Activated naive CD4-positive, alpha-beta T cell treated with anti-CD3 and anti-CD28 coated beads, Interleukin-2, amount 10 ng/mL, durations not matched to agents 7 days and 5 days (primary cell): ENCODE data around the gene SSH3.

ENCODE experiments used
- CTCF ChIA-PET: fragments of 350-600 bp; sonication (Branson Sonifier 250); formaldehyde crosslinking; loops from one replicate; lab custom pipeline; 2021; ENCODE audit warnings: antibody characterized with exemption; lab: Charles Lee
- DNase-seq: peaks from one replicate; pipeline ENCODE4 v3.0.0-alpha.2; 2020
- H3K27ac Mint-ChIP-seq: one replicate; pipeline ENCODE4 v1.8.0; 2021; ENCODE audit warnings: mild to moderate bottlenecking, moderate library complexity, mixed read lengths
- H3K27me3 Mint-ChIP-seq: one replicate; pipeline ENCODE4 v1.8.0; 2021; ENCODE audit warnings: mild to moderate bottlenecking, mixed read lengths
- H3K36me3 Mint-ChIP-seq: one replicate; pipeline ENCODE4 v1.8.0; 2021; ENCODE audit warnings: mixed read lengths
- H3K4me1 Mint-ChIP-seq: one replicate; pipeline ENCODE4 v1.8.0; 2021; ENCODE audit warnings: mixed read lengths
- H3K4me3 Mint-ChIP-seq: one replicate; pipeline ENCODE4 v1.8.0; 2021; ENCODE audit warnings: mild to moderate bottlenecking, moderate library complexity, mixed read lengths
- H3K9me3 Mint-ChIP-seq: one replicate; pipeline ENCODE4 v1.8.0; 2021; ENCODE audit warnings: mixed read lengths

The SSH3 gene

GRCh38 chr11:67272327-67273259, 30.7 kb upstream of the SSH3 start:
- Mint-ChIP-seq H3K27me3 (no peaks in the 10 kb centered on the region), H3K36me3 (peaks cover 70% of the 10 kb centered on the region), H3K9me3 (no peaks in the 10 kb centered on the region), H3K27ac (peak overlapping the region; percentile 98), H3K4me1 (peaks cover 90% of the 10 kb centered on the region), H3K4me3 (peak overlapping the region; percentile 96)
- CTCF ChIA-PET: interaction anchor here (0.6 to 3.3 kb wide), 6 partner anchors 11 to 1413 kb away, joined by 3 to 22 read pairs (median 4); partner anchors contain the start of genes MUS81 and SSH3
- peak; percentile 58 for DNase-seq

GRCh38 chr11:67273260-67273990, 29.9 kb upstream of the SSH3 start:
- Mint-ChIP-seq H3K4me3 (peak overlapping the region; percentile 96), H3K36me3 (peaks cover 68% of the 10 kb centered on the region), H3K27ac (peak overlapping the region; percentile 94), H3K27me3 (no peaks in the 10 kb centered on the region), H3K4me1 (peaks cover 96% of the 10 kb centered on the region), H3K9me3 (no peaks in the 10 kb centered on the region)
- DNase-seq: peak; percentile 20
- CTCF ChIA-PET: interaction anchor here (0.6 to 1.7 kb wide), 5 partner anchors 44 to 1414 kb away, joined by 3 to 5 read pairs (median 3); partner anchors contain the start of gene MUS81

DNA sequence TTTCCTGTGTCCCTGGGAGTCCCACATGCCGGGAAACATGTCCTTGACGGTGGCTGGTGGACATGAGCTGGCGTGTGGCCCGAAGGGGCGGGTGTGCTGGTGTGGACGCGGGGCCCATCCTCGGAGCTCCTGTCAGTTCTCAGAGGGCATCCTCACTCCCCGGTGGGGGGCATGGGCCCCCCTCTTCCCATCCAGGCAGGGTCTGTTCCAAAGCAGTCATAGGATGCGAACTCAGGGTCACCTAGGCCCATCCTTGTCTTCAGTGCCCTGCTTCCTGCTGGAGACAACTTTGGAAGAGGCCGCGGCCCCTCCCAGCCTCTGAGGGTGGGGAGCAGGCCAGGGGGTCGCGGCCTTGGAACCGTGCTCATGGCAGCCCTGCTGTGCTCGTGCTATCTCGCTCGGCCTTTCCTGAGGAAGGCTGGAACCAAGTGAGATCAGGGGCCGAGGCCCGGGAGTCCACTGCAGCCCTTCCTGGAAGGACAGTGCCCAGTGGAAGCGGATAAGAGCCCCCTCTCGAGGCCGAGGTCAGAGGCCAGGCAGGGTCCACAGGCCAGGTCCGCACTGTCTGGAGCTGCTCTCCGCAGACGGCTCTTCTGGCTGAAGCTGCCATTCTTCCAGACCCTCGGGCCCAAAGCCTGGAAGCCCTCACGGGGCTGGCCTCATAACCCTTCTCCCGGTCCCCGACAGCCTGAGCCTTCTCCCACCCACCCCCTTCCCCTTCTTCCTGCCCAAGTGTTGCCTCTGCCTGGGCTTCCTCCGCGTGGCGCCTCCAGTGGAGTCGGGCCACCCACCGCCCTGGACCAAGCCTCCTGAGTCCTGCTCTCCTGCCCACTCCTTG, 28.3 kb upstream of the SSH3 start:
- Mint-ChIP-seq H3K36me3 (peaks cover 66% of the 10 kb centered on the region), H3K27ac (peak overlapping the region; percentile 94), H3K9me3 (no peaks in the 10 kb centered on the region), H3K4me3 (peak overlapping the region; percentile 52), H3K27me3 (no peaks in the 10 kb centered on the region), H3K4me1 (peaks cover 100% of the 10 kb centered on the region)
- DNase-seq: peak; percentile 22
- CTCF ChIA-PET: interaction anchor here (1.1 kb wide), 1 partner anchor 42 kb away, joined by 3 read pairs; no protein-coding TSS in a partner anchor

DNA sequence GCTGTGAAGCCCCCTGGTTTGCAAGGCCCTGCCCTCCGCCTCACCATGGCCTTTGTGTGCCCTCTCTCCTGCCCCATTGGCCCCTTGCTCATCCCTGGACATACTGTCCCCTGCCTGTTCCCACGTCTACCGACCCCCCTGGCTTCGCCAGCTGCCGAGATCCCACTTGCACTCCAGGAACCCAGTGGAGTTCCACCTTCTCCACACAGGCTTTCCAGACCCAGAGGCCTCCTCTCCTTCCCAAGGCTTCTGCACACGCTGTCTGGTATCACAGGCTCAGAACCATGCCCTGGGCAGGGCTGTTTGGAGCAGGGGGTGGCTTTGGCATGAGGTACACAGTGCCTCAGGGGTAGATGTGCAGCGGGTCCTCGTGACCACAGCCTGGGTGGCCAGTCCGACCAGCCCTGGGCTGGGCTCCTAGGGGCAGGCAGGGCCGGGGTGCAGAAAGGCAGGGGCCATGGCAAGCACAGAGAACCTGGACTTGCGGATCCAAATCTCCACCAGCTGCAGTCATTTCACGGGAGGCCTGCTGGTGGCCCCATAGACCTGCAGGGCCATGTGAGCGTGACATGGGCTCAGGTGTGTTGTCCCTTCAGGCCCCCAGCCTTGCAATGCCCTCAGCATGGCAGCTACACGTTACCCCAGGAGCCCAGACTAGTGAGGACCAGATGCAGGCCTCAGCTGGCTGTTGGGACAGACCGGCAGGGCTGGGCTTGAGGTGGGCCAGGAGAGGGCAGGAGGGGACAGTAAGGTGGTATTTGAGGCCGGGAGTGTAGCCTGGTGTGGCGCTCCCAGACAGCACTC, 27.5 kb upstream of the SSH3 start:
- H3K9me3 Mint-ChIP-seq: no peaks in the 10 kb centered on the region
- CTCF ChIA-PET: interaction anchor here (1.0 kb wide), 1 partner anchor 10 kb away, joined by 3 read pairs; no protein-coding TSS in a partner anchor
- peak overlapping the region; percentile 52 for H3K4me3 Mint-ChIP-seq
- peaks cover 64% of the 10 kb centered on the region for H3K36me3 Mint-ChIP-seq
- peaks cover 97% of the 10 kb centered on the region for H3K4me1 Mint-ChIP-seq
- H3K27ac Mint-ChIP-seq: peak overlapping the region; percentile 94
- peak; percentile 40 for DNase-seq
- no peaks in the 10 kb centered on the region for H3K27me3 Mint-ChIP-seq

DNA sequence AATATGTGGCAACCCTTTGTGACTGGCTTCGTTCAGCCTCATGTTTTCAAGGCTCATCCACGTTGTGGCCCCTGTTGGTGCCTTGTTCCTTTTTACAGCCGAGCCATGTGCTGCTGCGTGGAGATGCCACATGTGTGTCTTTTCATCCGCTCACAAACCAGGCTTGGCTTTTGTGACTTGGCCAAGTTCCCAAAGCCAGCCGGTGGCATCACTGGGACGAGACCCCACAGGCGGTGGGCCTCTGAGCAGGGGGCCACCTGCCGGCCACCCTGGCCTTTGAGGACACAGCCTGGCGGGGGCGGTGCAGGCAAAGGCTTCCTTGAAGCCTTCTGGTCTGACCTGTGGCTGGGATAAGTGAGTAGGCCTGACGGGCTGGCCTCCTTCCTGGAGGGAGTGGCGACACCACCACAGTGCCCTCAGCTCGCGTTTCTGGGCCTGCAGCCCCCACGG, 26.5 kb upstream of the SSH3 start:
- H3K27ac Mint-ChIP-seq: peak overlapping the region; percentile 94
- peak; percentile 57 for DNase-seq
- peaks cover 87% of the 10 kb centered on the region for H3K4me1 Mint-ChIP-seq
- no peaks in the 10 kb centered on the region for H3K9me3 Mint-ChIP-seq
- peaks cover 55% of the 10 kb centered on the region for H3K36me3 Mint-ChIP-seq
- CTCF ChIA-PET: interaction anchor here (0.6 to 2.0 kb wide), 8 partner anchors 9 to 183 kb away, joined by 3 to 17 read pairs (median 3); partner anchors contain the start of gene CLCF1
- H3K27me3 Mint-ChIP-seq: no peaks in the 10 kb centered on the region
- H3K4me3 Mint-ChIP-seq: peak overlapping the region; percentile 74

DNA sequence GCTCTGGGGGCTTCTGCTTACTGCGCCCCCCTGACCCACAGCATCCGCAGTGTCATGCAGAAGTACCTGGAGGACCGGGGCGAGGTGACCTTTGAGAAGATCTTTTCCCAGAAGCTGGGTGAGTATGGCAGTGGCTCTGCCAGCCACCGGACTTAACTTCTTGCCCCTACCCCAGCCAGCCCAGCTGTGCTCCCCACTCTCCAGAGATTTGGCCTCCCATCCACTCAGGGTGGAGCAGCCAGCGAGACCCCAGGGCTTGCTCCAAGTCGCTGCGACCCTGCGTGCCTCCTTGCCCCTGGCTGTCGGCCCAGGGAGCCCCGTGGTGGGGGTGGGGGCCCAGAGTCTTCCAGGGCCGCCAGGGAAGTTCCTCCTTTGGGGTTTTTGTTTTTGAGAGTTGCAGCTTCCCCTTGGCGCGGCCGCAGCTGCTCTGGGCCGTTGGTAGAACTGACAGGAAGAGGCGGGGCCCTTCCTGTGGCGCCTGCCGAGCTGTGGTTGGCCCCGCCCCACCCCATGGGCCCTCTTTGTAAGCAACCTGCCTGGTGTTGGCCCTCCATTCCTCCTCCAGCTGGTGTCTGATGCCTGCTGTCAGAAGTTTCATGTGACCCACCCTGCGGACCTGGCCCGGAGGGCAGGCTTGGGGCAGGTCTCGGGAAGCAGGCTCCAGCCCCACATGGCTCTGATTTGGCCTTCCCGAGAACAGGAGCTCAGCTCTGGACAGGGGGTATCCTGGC, 25.9 kb upstream of the SSH3 start:
- no peaks in the 10 kb centered on the region for H3K9me3 Mint-ChIP-seq
- H3K4me3 Mint-ChIP-seq: peak overlapping the region; percentile 74
- peaks cover 84% of the 10 kb centered on the region for H3K4me1 Mint-ChIP-seq
- CTCF ChIA-PET: interaction anchor here (0.6 to 2.0 kb wide), 12 partner anchors 8 to 184 kb away, joined by 3 to 17 read pairs (median 3); partner anchors contain the start of genes CLCF1 and GRK2
- H3K27me3 Mint-ChIP-seq: no peaks in the 10 kb centered on the region
- peak; percentile 95 for DNase-seq
- peak overlapping the region; percentile 94 for H3K27ac Mint-ChIP-seq
- H3K36me3 Mint-ChIP-seq: peaks cover 53% of the 10 kb centered on the region

DNA sequence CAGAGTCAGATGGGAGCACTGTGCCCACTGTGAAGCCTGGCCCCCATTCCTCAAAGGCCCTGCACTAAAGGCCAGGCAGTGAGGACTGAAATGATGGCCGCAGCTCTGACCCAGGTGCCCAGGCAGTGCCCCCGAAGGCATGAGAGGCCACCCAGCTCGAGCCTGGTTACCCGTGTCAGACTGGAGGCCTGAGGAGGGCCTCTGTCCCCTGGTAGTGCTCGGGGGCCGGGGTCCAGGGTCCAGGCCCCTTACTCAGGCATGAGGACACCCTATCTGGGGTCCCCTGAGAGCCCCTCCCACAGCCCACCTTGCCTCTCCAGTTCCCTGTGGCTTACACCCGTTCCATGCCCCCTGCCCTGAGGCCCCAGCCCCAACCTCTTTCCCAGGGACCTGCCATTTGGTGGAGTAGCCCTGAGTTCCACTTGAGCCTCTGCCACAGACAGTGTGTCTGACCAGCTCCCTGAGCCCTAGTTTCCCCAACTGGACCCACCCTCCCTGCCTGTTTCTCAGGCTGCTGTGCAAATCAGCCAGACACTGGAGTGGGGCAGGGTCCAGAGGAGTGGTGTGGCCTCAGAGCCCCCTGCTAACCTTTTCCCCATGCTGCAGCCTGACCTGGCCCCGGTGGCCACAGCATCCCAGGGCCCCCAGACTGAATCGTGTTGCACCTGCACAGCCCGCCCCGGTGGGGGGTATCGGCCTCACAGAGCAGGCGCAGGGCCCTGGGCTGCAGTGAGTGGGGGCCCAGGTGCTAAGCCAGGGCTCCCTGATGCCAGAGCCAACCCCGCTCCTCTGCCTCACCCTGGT, 25.0 kb upstream of the SSH3 start:
- H3K27me3 Mint-ChIP-seq: no peaks in the 10 kb centered on the region
- peak; percentile 22 for DNase-seq
- CTCF ChIA-PET: interaction anchor here (0.9 to 2.5 kb wide), 9 partner anchors 9 to 73 kb away, joined by 3 to 17 read pairs (median 4); partner anchors contain the start of gene GRK2
- H3K36me3 Mint-ChIP-seq: peaks cover 57% of the 10 kb centered on the region
- peak overlapping the region; percentile 94 for H3K27ac Mint-ChIP-seq
- peak overlapping the region; percentile 74 for H3K4me3 Mint-ChIP-seq
- no peaks in the 10 kb centered on the region for H3K9me3 Mint-ChIP-seq
- H3K4me1 Mint-ChIP-seq: peaks cover 78% of the 10 kb centered on the region

- H3K4me1 Mint-ChIP-seq: peaks cover 75% of the 10 kb centered on the region
- peak; percentile 19 for DNase-seq
- no peaks in the 10 kb centered on the region for H3K27me3 Mint-ChIP-seq
- CTCF ChIA-PET: interaction anchor here (2.5 kb wide), 1 partner anchor 10 kb away, joined by 8 read pairs; no protein-coding TSS in a partner anchor
- peak overlapping the region; percentile 94 for H3K27ac Mint-ChIP-seq
- peaks cover 60% of the 10 kb centered on the region for H3K36me3 Mint-ChIP-seq
- no peaks in the 10 kb centered on the region for H3K9me3 Mint-ChIP-seq
- peak overlapping the region; percentile 74 for H3K4me3 Mint-ChIP-seq
Observed at GRCh38 chr11:67278939-67279588, 24.3 kb upstream of the SSH3 start.

DNA sequence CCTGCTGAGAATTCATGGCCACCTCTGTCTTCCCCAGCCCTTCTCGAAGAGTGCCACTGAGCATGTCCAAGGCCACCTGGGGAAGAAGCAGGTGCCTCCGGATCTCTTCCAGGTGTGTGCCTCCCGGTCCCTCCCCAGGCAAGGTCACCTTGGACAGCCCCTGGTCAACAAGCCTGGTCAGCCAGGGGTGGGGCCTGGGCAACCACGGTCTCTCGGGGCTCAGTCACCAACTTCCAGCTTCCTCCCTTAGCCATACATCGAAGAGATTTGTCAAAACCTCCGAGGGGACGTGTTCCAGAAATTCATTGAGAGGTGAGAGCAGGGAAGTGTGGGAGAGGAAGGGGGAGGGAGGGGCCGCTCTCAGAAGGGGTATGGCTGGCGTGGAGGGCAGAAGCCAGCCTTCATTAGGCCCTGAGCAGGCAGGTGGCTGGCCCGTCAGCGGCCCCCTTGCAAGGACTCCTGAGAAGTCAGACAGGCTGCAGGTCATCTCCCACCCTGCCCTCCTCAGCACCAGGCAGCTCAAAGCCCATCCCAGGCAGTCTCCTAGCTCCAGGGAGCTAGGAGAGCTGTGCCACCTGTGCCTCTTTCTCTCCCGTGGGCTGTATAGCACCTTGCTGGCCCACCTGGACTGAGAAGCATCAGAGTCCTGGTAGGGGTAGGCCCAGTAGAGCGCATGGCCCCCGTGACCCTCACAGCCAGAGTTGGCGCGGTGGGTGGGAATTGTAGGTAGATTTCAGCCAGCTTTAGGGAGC, 23.6 kb upstream of the SSH3 start:
- CTCF ChIA-PET: interaction anchor here (2.5 kb wide), 1 partner anchor 10 kb away, joined by 8 read pairs; no protein-coding TSS in a partner anchor
- no peaks in the 10 kb centered on the region for H3K9me3 Mint-ChIP-seq
- peaks cover 73% of the 10 kb centered on the region for H3K4me1 Mint-ChIP-seq
- H3K36me3 Mint-ChIP-seq: peaks cover 61% of the 10 kb centered on the region
- peak overlapping the region; percentile 94 for H3K27ac Mint-ChIP-seq
- DNase-seq: peak; percentile 17
- H3K4me3 Mint-ChIP-seq: peak overlapping the region; percentile 74
- no peaks in the 10 kb centered on the region for H3K27me3 Mint-ChIP-seq

DNA sequence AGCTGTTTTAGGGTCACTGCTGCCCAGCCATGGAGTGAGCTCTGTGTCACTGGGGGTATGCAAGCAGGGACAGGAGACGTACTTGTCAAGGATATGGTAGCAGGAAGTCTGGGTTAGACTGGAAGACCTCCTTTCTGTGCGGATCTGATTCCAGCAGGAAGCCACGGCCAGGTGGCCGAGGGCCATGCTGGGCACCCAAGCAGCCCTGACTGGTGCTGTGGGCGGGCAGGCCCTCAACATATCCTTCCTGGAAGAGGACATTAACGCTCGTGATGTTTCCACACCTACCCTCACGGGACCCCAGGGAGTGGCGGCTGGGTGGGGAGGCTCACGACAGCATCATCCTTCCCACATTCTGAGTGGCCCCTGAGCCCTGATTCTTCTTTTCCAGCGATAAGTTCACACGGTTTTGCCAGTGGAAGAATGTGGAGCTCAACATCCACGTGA, 23.0 kb upstream of the SSH3 start:
- Mint-ChIP-seq H3K36me3 (peaks cover 62% of the 10 kb centered on the region), H3K4me1 (peaks cover 71% of the 10 kb centered on the region), H3K27me3 (no peaks in the 10 kb centered on the region), H3K4me3 (no peak overlapping the region), H3K27ac (peak overlapping the region; percentile 94), H3K9me3 (no peaks in the 10 kb centered on the region)
- peak; percentile 18 for DNase-seq
- CTCF ChIA-PET: interaction anchor here (2.5 kb wide), 1 partner anchor 11 kb away, joined by 8 read pairs; no protein-coding TSS in a partner anchor
